A549 (cell line): ENCODE results near the gene PCDHA13.

ENCODE experiments used
- CBX8 ChIP-seq: fragments of 200-600 bp; sonication (generic); IDR thresholded peaks from 2 replicates; pipeline ENCODE4 v1.6.1; 2016
- EP300 ChIP-seq, 2 experiments: fragments of >200 bp; sonication (Bioruptor Twin); formaldehyde crosslinking; IDR thresholded peaks; 2 replicates in 1 of 2; 3 replicates in 1 of 2; pipeline ENCODE4 v1.6.1; 2016 to 2017
- MAZ ChIP-seq: fragments of 150-350 bp; IDR thresholded peaks from 2 replicates; pipeline ENCODE4 v1.6.1; 2014; ENCODE audit warnings: antibody characterized with exemption, low read depth, low read length, borderline replicate concordance
- RAD21 ChIP-seq, 2 experiments: fragments of >200 bp in 1 of 2; sonication (Bioruptor Twin) in 1 of 2; formaldehyde crosslinking in 1 of 2; IDR thresholded peaks in 1 of 2; conservative IDR thresholded peaks in 1 of 2; 2 replicates in 1 of 2; 3 replicates in 1 of 2; pipeline ENCODE4 v1.6.1; 2012 to 2018; ENCODE audit warnings: inconsistent platforms in 1 of 2
- SMC3 ChIP-seq: fragments of >200 bp; sonication (Bioruptor Twin); formaldehyde crosslinking; IDR thresholded peaks from 3 replicates; pipeline ENCODE4 v1.6.1; 2018; ENCODE audit warnings: inconsistent platforms
- ZFP36 ChIP-seq: fragments of 450-650 bp; IDR thresholded peaks from 2 replicates; pipeline ENCODE4 v1.6.1; 2014; ENCODE audit warnings: borderline replicate concordance; ENCODE audit not compliant: partially characterized antibody
- TF ChIP-seq, protein P1 (sequence below): IDR thresholded peaks from 2 replicates; pipeline ENCODE4 v1.6.1; 2012
- TF ChIP-seq, protein P2 (sequence below): fragments of >200 bp; sonication (Bioruptor Twin); formaldehyde crosslinking; IDR thresholded peaks from 3 replicates; pipeline ENCODE4 v1.5.1; 2016
- TF ChIP-seq, protein P3 (sequence below): fragments of 200-600 bp; sonication (generic); IDR thresholded peaks from 2 replicates; pipeline ENCODE4 v1.6.1; 2016; ENCODE audit warnings: antibody characterized with exemption, mild to moderate bottlenecking, moderate library complexity
- TF ChIP-seq, protein P4 (sequence below): fragments of >200 bp; sonication (Bioruptor Twin); formaldehyde crosslinking; IDR thresholded peaks from 2 replicates; pipeline ENCODE4 v1.6.1; 2016

DNA sequence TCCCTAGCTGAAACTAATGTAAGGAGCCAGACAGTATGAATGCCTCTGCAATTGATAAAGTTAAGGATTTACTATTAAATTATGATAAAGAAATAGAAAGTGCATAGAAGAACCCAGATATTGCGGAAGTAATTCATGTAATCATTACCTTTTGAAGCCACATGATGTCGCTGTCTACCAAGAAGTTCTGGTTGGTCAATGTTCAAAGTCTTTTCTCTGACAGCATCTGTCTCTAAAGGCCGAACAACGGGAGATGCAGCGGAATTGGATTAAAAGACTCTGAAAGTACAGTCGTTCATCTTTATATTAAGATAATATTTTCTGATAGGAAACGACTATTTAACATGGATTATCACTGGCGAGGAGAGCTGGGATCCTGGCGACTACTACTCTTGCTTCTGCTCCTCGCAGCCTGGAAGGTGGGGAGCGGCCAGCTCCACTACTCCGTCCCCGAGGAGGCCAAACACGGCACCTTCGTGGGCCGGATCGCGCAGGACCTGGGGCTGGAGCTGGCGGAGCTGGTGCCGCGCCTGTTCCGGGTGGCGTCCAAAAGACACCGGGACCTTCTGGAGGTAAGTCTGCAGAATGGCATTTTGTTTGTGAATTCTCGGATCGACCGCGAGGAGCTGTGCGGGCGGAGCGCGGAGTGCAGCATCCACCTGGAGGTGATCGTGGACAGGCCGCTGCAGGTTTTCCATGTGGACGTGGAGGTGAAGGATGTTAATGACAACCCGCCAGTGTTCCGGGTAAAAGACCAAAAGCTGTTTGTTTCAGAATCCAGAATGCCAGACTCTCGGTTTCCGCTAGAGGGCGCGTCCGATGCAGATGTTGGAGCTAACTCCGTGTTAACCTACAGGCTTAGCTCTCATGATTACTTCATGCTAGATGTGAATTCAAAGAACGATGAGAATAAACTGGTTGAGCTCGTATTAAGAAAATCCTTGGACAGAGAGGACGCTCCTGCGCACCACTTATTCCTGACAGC is 40.7 kb upstream of the PCDHA13 start, which contains the start of gene PCDHA8:
- TF ChIP-seq MAZ (no peak), ZFP36 (no peak), SMC3 (0 out of 3 replicates have a peak, but pooled peaks have one; percentile 12), RAD21 (conservative IDR thresholded peaks at IDR 0.05 in 1 of 2, IDR thresholded peaks at IDR 0.05 in 1 of 2) (peak; percentile 50 to 55), CBX8 (no peak), EP300 (IDR thresholded peaks at IDR 0.05) (no peak)
- TF ChIP-seq, protein P1, sequence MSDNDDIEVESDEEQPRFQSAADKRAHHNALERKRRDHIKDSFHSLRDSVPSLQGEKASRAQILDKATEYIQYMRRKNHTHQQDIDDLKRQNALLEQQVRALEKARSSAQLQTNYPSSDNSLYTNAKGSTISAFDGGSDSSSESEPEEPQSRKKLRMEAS: no peak
- TF ChIP-seq, protein P2, sequence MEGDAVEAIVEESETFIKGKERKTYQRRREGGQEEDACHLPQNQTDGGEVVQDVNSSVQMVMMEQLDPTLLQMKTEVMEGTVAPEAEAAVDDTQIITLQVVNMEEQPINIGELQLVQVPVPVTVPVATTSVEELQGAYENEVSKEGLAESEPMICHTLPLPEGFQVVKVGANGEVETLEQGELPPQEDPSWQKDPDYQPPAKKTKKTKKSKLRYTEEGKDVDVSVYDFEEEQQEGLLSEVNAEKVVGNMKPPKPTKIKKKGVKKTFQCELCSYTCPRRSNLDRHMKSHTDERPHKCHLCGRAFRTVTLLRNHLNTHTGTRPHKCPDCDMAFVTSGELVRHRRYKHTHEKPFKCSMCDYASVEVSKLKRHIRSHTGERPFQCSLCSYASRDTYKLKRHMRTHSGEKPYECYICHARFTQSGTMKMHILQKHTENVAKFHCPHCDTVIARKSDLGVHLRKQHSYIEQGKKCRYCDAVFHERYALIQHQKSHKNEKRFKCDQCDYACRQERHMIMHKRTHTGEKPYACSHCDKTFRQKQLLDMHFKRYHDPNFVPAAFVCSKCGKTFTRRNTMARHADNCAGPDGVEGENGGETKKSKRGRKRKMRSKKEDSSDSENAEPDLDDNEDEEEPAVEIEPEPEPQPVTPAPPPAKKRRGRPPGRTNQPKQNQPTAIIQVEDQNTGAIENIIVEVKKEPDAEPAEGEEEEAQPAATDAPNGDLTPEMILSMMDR: peak; percentile 33; the same call in 1 of the 3 replicates
- TF ChIP-seq, protein P3, sequence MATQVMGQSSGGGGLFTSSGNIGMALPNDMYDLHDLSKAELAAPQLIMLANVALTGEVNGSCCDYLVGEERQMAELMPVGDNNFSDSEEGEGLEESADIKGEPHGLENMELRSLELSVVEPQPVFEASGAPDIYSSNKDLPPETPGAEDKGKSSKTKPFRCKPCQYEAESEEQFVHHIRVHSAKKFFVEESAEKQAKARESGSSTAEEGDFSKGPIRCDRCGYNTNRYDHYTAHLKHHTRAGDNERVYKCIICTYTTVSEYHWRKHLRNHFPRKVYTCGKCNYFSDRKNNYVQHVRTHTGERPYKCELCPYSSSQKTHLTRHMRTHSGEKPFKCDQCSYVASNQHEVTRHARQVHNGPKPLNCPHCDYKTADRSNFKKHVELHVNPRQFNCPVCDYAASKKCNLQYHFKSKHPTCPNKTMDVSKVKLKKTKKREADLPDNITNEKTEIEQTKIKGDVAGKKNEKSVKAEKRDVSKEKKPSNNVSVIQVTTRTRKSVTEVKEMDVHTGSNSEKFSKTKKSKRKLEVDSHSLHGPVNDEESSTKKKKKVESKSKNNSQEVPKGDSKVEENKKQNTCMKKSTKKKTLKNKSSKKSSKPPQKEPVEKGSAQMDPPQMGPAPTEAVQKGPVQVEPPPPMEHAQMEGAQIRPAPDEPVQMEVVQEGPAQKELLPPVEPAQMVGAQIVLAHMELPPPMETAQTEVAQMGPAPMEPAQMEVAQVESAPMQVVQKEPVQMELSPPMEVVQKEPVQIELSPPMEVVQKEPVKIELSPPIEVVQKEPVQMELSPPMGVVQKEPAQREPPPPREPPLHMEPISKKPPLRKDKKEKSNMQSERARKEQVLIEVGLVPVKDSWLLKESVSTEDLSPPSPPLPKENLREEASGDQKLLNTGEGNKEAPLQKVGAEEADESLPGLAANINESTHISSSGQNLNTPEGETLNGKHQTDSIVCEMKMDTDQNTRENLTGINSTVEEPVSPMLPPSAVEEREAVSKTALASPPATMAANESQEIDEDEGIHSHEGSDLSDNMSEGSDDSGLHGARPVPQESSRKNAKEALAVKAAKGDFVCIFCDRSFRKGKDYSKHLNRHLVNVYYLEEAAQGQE: no peak
- TF ChIP-seq, protein P4, sequence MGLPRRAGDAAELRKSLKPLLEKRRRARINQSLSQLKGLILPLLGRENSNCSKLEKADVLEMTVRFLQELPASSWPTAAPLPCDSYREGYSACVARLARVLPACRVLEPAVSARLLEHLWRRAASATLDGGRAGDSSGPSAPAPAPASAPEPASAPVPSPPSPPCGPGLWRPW: no peak
